Fibroblast of skin of left quadriceps (primary cell): ENCODE measurements around the gene ANK3.

Source experiments
- DNase-seq, 2 experiments: peaks; one replicate each; pipeline ENCODE4 v3.0.0-alpha.2; 2013; ENCODE audit warnings: low read depth in 2 of 2

The ANK3 gene

DNA sequence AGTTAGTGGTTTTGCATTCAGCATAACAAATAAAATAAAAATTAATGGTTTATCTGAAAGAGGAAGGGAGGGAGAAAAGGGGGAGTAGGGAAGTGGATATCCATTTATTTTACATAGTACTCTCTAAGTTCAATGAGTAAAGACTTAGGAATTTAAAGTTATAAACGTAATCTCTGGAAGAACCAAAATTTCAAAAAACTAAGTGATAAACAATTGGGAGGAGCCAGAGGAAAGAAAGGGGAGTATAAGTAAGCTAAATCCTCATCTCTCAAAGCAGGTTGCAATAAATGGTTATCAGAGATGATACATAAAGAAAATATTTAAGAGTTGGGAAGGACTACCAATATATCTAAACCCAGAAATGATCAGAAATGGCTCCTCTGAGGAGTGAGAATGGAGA is 46.4 kb downstream of the ANK3 start:
- DNase-seq: no peak

GRCh38 chr10:60341969-60342368 is 47.7 kb downstream of the ANK3 start:
- DNase-seq: no peak

- DNase-seq: no peak
These were observed 48.7 kb downstream of the ANK3 start for GRCh38 chr10:60340973-60341372.

GRCh38 chr10:60339757-60340156 is 49.9 kb downstream of the ANK3 start:
- DNase-seq: no peak

DNA sequence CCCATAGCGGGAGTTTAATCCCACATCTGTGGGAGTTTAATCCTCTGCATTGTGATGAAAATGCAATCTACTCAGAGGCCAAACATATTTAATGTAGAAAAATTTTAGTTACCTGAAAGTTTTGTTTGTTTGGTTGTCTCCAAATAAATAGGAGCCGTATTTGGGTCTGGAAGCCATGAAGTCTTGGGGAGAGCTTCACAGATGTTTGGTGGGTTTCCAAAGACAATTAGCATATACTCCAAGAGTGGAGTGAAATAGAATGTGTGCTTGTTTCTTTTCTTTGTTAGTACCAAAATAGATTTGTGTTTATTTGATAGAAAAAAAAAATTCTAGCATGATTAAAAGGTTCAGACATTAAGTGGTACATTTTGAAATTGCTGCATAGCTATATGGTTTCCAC is 50.9 kb downstream of the ANK3 start:
- no peak for DNase-seq

GRCh38 chr10:60338002-60338564 is 51.6 kb downstream of the ANK3 start:
- no peak for DNase-seq

DNA sequence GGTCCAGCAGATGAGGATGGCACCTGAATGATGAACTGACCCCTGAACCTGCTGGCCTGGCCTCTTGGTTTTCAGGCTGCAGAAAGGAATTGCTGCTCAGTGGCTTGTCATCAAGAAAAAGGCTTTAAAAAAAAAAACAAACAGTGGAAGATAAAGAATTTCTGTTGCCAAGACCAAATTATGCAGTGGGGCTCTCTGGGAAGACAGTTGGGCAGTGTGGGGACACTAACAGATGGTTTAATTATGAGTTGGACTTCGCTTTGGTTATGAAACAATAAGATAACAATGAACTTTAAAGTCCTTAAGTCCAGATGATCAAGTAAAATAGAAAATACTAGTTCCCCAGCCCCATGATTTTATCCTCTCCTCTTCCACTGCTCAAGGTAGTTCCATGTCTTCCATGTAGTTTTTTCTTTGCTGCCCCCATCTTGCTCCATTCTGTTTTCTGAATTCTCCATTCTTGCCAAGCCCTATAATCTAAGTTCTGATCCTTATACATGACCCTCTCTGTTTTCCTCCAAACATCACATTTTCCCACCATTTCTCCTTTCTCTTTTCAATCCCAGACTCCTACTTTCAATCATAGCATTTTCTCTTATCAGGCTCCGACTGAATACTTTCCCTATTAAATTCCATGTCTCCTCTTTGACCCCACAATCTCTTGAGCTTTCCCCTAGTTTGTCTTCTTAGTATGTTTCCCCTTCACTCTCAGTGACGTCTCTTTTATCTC is 52.6 kb downstream of the ANK3 start:
- DNase-seq: no peak

DNA sequence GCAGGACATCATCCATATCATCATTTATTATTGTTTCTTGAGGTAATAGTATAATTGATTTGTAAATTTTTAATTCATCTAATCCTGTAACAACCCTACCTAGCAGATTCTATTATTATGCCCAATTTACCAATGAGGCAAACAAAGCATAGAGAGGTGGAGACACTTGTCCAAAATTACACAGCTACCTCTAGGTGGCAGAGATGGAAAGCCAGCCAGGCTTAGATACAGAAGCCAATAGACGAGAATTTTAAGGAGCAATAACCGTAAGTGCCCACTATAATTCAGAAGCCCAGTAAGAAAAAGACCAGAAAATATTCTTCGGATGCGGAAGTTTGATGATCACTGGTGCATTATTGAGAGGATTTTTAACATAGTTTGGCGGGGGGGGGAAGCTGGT is 54.0 kb downstream of the ANK3 start:
- DNase-seq: no peak

DNA sequence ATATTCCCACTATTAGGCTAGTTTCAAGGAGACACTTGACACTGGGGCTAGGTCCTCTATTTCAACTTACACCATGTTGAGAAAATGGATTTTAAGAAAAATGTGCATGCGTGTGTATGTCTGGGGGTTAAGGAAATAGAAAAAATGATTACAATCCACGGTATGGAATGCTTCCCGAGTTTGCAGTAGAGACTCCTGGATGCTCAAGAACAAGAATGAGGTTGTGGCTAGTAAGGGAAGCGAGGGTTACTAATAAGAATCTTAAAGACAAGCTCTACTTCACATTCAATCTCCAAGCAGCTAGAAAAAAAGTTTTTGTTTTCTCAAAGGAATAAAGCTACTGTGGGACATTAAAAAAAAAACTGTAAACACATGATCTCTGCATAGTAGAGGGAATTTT is 54.7 kb downstream of the ANK3 start:
- peak in 1 of 2 experiments; percentile 44 for DNase-seq

GRCh38 chr10:60332371-60332770 is 57.3 kb downstream of the ANK3 start:
- DNase-seq: no peak

GRCh38 chr10:60331886-60332285 is 57.8 kb downstream of the ANK3 start:
- DNase-seq: no peak

- no peak for DNase-seq
These were observed 66.5 kb downstream of the ANK3 start for GRCh38 chr10:60323162-60323561.

- no peak for DNase-seq
These were observed 69.0 kb downstream of the ANK3 start for GRCh38 chr10:60320666-60321065.

- DNase-seq: no peak
These were observed 73.6 kb downstream of the ANK3 start for GRCh38 chr10:60316029-60316428.

DNA sequence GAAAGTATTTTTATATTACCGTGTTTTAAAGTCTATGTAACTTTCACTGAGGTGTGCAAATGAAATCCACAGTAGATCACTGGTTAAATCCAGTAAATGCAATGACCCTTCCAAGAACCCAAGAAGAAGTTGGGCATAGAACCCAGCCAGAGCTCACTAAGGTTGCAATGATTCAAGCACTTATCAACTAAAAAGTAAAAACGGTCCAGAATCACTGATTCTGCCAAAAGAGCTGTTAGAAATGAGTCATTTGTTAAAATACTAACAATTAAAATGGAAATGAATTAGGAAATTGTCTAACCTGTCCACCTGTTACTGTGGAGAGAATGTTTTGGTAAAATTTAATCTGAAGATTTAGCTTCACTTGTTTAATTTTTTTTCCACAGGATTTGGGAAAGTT is 74.4 kb downstream of the ANK3 start:
- DNase-seq: no peak

- DNase-seq: peak; percentile 46 to 48
These were observed 75.4 kb downstream of the ANK3 start for GRCh38 chr10:60314069-60314940.

DNA sequence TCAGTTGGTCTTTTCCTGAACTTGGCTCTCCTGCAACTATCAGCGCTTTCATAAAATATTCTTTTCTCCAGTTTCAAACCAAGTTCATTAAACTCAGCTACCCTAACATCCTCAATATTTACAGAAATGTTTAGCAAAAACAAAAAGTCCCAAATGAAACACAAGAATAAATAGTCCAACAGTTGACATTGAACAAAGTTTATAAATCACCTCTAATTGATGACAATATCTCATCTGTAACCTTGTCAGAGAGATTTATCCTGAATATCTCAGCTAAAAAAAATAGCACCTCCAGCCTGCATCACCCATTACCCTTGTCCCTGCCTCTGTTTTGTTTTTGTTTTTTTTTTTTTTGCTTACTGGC is 76.1 kb downstream of the ANK3 start:
- no peak for DNase-seq

- peak; percentile 62 to 63 for DNase-seq
These were observed 76.7 kb downstream of the ANK3 start for GRCh38 chr10:60312818-60313588.

- DNase-seq: no peak
These were observed 77.9 kb downstream of the ANK3 start for GRCh38 chr10:60311821-60312220.

DNA sequence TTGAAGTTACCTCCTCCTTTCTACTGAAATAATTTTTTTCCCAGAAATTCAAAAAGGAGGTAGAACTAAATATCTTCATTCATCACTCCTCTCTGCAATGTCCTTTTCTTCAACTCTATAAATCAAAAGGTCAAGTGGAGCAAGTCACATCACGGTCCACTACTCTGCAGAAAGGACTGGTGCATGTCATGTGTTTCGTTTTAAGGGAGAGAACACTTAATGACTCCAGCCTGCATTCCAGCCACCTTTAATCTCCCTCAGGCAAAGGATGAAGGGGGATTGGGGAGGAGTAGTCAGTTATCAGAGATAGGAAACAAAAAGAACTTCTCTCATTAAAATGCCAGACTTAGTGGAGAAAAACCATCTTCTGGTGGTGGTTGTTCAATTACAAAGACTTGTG is 78.9 kb downstream of the ANK3 start:
- no peak for DNase-seq

GRCh38 chr10:60309891-60310290 is 79.8 kb downstream of the ANK3 start:
- DNase-seq: no peak

- no peak for DNase-seq
These were observed 80.3 kb downstream of the ANK3 start for GRCh38 chr10:60309371-60309770.
